GM12891 (cell line): Measurements from ENCODE around the gene PLCL1.

Experiments used
- POLR2A ChIP-seq: IDR thresholded peaks from 2 replicates; pipeline ENCODE4 v1.6.1; 2011; ENCODE audit warnings: low read depth, low read length, control low read depth
- TAF1 ChIP-seq: IDR thresholded peaks from 2 replicates; pipeline ENCODE4 v1.6.1; 2011; ENCODE audit warnings: low read depth, low read length, control low read depth

- TF ChIP-seq POLR2A (no peak), TAF1 (no peak)
Observed at GRCh38 chr2:198113316-198113715, 308.9 kb downstream of the PLCL1 start.
